GM03348 (cell line): Measurements from ENCODE around the gene CTNNA3.

Experiments
- DNase-seq: peaks from one replicate; pipeline ENCODE4 v3.0.0; 2012; ENCODE audit warnings: low spot score

CTNNA3 gene

DNA sequence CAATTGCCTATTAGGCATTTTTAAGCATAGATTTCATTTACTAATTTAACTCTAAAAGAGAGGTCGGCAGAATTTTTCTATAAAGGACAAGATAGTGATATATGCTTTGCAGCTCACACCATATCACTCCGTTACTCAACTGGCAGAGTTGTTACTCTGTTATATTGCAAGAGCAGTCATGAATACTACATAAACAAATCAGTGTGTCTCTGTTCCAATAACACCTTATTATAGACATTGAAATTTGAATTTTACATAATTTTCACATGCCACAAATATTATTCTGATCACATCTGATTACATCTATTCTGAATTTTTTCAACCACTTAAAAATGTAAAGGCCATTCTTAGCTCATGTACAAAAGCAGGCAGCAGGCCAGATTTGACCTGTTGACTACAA is 1624.1 kb downstream of the CTNNA3 start:
- DNase-seq: no peak

DNA sequence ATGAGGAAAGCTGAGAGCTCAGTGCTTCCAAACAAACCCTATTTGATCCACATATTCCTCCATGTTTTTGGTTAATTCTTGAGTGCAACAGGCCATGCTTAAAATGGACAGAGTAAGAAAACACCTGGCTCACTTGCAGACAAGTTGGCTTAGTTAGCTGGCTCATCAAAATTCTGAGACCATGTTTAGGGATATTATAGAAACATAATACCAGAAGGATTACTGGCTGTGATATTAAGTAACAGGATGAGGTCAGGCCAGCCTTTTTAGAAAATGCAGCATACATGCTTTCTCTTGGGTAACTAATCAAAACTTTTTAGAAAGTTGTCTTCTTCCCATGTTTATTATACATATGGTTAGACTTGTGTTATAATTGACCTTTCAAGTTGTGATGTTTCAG is 1637.4 kb downstream of the CTNNA3 start:
- DNase-seq: no peak

DNA sequence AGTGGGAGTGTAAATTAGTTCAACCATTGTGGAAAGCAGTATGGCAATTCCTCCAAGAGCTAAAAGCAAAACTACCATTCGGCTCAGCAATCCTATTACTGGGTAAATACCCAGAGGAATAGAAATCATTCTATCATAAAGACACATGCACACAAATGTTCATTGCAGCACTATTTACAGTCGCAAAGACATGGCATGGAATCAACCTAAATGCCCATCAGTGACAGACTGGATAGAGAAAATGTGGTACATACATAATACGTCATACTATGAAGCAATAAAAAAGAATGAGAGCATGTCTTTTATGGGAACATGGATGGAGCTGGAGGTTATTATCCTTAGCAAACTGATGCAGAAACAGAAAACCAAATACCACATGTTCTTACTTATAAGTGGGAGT is 1646.7 kb downstream of the CTNNA3 start:
- no peak for DNase-seq

DNA sequence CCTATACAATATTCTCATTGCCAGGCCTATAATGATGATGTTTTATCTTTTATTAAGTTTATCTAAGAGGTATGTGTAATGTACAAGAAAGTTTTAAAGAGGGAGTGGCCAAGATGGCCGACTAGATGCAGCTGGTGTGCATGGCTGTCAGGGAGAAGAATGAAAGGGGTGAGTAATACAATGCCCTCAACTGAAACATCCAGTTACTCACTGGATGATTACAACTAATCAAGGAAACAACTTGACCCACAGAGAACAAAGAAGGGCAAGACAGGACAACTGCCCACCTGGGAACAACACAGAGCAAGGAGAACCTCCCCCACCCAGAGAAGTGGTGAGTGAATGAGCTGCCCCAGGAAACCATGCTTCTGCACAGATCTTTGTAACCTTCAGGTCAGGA is 1650.1 kb downstream of the CTNNA3 start:
- DNase-seq: no peak

DNA sequence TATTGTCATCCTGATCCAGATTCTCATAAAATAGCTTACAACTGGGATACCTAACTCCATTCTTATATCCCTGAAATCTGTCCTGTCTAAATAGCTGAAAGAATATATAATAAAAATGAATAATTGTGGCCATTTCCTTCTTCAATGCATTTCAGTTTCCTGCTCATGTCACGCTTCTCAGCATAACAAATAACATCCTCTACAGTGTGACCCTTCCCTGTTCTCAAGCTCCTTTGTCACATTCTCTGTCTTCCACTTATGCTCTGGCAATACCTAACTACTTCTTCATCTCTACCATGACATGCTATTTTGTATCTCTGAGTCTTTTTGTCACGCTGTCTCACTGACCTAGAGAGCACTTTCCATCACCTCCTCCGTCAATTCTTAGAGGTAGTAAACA is 1654.2 kb downstream of the CTNNA3 start:
- no peak for DNase-seq

DNA sequence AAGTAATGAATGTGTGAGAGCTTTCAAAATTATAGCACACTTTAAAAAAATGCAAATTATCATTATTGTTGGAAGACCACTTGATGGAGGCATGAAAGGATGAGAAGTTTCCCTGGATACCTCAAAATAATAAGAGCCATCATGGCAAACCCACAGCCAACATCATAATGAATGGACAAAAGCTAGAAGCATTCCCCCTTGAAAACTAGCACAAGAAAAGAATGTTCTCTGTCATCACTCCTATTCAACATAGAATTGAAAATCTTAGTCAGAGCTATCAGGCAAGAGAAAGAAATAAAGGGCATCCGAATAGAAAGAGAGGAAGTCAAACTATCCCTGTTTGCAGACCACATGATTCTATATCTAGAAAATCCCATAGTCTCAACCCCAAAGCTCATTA is 1657.4 kb downstream of the CTNNA3 start:
- no peak for DNase-seq

DNA sequence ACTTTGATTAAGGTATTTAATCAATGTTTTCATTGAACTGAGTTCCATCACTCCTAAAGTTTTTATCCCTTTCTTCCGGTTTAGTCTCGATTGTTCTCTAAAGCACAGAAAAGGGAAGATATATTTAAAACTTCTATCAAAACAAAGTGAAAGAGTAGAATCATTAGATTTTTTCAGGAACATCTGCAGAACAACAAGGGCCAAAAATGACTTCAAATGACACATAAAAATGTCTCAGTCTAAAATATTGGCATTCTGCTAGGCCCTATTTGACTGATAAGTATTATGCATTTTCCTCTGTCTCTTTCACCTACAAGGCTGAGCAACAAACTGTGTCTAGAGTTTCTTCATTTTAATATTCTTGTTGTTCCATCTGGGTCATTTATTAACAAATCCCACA is 1669.7 kb downstream of the CTNNA3 start:
- no peak for DNase-seq

DNA sequence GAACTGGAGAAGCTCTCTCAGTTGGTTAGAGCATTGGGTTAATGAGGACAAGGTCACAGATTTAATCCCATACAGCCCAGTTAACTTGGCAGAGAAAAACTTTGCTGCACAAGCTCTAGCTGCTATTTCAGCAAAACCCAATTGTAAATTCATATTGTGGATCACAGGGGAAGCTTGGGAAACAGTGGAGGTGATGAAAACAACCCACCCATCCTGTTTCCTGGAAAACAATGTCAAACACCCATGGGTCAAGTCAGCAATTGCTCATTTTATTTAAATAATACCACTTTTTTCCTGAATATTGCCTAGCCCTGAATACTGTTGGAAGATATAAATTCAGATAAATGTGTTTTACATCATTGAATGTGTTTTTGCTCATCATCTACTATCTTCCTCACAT is 1670.8 kb downstream of the CTNNA3 start:
- DNase-seq: no peak

DNA sequence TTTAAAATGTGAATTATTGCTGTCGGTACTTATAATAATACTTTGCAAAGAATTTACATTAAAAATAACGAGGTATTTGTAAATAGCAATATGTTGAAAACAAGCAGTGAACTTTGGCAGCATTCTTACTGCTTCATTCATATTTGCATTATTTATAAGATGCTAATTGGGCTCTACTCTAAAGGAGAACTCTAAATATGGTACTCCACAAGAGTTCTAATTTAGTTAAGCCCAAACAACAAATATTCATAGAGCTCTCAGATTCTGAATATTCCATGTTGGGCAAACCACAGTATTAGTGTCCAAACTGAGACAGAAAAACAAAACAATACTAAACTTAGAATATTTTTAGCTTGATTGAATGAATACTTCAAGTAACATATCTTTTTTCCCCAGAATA is 1674.6 kb downstream of the CTNNA3 start:
- no peak for DNase-seq

DNA sequence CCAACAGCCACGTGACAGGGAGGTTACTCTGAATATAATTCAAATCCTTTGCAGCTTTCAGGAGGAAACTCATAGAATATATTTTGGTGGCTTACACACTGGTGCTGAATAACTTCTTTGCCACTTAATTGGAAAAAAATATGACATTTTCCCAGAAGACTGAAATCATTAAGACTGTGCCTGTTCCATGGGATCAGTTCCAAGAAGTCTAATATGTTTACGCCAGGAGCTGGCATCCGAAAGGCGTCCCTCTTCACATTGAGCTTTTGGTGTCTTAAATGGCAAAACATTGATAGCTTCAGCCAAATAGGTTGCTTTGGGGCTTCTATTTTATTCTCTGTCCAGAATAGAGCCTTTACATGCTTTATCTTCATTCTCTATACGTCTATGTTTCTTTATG is 1687.8 kb downstream of the CTNNA3 start:
- no peak for DNase-seq

DNA sequence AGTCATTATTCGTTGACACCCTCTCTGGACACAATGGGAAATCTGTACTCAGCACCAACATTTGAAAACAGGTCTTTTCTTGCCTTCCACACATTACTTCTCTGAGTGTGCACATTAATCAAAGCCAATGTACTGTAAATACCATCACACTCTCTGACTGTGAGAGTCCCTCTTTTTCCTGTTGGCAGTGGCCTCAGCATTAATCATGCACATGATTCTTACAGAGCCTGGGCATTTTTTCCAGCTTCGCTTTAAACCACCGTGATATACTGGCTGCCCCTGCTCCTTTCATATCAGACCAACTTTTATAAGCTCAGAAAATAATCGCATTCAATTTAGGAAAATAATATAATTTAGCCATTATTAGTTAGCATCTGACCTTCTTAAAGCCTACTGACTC is 1689.6 kb downstream of the CTNNA3 start:
- no peak for DNase-seq

DNA sequence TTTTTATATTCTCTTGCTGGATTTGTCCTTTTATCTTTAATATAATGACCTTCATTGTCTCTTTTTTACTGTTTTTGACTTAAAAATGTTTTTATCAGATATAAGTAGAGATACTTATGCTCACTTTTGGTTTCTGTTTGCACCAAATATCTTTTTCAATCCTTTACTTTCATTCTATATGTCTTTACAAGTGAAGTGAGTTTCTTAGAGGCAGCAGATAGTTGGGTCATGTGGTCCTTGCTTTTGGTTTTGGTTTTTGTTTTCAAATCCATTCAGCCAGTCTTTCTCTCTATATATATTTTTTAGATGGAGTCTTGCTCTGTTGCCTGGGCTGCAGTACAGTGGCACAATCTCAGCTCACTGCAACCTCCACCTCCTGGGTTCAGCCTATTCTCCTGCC is 1702.5 kb downstream of the CTNNA3 start:
- no peak for DNase-seq

DNA sequence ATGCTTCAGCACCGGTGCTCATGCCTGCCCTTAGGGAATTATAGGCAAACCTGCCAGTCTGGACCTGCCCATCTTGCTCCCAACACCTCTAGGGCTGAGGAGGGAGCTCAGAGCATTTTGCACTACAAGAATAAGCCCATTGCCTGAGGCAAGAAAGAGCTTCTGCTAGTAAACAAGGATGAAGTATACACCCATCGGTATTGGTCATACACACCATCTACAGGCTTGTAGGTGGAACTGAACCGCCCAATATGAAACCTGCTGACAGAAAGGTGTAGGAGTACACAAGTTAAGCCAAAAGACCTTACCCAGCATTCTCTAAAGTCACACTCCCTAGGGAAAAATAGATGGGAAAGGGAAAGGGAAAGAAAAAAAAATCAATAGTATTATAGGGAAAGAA is 1727.1 kb downstream of the CTNNA3 start:
- DNase-seq: no peak

DNA sequence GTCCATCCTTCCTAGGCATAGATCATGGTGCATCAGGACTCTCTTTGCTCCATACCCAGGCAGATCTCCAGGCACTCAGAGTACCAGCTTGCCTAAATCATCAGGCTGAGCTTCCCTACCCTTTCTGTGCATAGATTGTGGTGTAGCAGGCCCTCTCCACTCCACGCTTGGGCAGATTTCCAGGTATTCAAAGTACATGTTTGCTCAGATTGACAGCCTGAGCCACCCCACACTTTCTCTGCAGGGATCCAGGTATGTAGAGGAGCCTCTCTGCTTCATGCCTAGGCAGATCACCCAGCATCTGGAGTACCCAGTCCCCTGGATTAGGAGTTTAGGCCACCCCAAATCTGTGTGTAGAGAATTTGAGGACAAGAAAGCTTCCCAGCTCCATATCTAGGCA is 1727.6 kb downstream of the CTNNA3 start:
- DNase-seq: no peak

DNA sequence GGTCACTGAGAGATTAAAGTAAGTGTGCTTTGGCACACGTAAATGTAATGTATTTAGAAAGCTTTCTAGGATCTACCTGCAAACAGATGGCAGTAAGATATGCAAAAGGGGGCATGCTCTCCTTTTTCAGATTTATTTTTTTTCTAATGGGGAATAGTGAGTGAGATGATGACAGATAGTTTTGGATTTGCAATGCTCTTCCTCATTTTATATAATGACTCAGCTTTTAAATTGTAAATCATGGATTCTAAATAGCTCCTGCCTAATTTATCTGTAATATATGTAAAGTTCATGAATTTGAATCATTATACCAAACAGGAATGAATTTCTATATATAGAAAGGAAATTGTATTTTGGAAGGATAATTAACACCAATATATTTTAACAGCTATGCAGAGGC is 1731.8 kb downstream of the CTNNA3 start:
- no peak for DNase-seq

DNA sequence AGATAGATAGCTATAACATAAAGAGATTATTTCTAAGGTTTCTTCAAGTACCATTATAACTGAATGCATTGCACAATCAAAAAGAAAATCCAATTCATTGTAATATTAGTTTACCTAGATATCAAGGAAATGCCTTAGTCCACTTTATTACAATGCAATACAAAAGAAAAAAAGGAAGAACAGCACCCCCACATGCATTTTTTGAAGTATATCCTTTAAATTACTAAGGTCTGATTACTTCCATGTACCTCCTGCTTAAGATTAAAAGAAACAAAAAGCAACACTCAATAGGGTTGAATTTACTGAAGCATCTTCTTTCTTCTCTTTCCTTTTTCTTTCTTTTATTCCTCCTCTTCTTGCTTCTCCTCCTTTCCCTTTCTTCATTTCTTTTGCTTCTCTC is 1743.9 kb downstream of the CTNNA3 start:
- no peak for DNase-seq

DNA sequence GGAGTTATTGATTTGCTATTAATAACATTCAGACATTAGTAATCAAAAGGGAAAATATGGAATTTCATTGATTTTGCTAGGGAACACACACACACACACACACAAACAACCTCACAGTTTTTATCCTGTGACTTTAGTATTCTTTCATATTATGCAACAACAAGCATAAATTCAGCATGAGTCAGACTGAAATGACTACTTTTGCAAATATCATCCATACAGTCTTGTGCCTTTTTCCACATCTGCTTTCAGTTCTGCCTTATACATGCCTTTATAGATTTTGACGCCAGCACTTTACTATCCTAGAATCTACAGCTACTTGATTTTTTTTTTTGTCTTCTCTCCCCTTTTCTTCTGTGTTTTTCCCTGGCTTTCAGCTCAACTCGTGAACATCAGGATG is 1745.9 kb downstream of the CTNNA3 start:
- no peak for DNase-seq

DNA sequence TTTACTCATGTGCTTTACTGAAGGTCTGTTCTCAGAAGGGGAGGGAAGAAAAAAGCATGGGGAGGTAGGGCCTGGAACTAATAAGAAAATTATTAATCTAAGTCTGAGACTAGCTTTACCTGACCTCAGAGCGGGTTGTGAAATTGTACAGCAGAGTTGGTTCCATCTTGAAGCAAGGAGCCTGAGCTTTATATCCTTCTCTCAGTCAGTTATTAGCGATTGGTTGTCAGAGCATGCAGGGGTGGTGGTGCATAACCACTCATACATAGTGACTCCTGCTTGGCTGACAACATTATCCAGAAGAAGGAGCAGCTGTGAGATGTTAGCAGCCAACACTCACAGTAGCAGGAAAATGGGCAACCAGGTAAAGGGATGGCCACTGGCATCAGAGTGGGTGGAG is 1746.5 kb downstream of the CTNNA3 start:
- no peak for DNase-seq

DNA sequence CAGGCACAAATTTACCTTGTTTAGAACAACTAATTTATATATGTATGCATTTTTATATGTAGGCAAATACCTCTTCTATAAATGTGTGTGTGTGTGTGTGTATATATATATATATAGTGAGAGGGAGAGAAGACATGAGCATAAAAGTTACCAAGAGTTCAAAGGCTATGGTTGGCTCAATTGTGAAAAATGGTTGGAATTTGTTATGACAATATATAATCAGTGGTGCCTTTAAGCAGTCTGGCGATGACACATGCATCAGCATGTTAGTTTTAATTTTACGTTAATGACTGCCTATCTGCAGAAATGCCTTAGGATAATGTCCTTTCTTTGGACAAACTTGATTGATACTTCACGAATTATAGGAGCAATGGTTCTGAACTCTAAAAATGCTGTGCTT is 1750.9 kb downstream of the CTNNA3 start:
- DNase-seq: no peak

DNA sequence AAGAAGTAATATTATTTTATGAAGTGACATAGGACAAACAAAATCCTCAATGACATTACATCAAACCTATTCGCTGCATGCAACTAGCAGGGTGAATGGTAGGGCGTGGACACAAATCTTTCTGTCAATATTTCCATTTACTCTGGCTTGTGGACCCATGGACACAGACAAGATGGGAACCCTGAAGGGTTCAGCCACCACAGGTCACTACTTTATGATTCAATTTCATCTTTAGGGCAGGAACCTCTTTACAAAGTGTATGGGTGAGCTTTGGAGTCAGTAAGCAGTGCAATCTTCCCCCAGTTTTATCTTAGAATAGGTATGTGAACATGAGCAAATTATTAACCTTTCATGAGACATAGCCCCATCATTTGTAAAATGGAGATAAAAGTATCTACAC is 1752.5 kb downstream of the CTNNA3 start:
- no peak for DNase-seq

DNA sequence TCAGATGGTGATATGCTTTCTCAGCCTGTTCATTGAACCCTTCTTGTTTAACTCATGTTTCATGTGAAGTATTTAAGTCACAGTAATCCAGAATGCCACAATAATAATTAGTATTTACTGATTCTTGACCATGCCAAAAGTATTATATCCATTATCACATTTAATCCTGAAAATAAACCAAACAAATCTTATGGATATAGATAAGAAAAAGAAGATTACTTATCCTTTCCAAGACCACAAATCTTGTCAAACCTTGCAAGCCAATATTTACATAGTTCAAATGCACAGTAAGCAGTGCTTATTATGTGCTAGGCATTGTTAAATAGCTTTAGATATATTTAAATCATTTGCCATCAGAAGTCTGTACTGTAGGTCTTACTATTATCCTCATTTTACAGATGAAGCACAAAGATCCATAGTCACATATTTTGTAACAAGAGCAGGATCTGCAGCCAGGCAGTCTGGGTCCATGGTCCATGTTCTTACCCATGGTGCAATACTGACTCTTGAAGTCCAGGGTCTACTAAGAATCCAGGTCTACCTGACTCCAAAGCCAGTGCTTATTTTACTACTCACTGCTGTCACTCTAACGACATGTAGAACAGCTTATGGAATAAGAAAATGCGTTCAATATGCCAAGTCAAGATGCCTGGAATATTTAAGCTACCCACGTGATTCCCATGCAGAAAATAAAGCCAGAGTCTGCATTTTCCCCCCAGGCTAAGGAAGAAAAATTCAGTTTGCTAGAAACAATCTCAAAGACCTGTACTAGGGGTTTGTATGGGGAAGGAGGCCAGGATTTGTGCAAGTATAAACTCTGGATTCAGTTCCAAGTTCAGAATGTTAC is 1755.0 kb downstream of the CTNNA3 start:
- no peak for DNase-seq

DNA sequence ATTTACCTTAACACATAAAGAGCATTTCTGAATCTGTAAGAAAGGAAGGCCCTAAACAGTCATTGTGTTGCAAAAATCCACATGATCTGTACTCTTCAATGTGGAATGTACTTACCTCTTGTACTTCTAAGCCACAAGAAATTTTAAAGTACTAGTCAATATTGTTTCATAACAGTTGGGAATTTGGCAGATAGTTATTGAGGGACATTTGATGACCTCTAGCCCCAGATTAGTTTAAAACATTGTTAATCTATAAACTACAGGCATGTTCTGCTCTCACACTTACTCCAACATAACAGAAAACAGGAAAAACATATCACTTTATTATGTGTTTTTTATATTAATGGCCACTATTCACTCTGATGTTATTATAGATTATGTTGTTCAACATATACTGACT is 1755.9 kb downstream of the CTNNA3 start:
- no peak for DNase-seq

DNA sequence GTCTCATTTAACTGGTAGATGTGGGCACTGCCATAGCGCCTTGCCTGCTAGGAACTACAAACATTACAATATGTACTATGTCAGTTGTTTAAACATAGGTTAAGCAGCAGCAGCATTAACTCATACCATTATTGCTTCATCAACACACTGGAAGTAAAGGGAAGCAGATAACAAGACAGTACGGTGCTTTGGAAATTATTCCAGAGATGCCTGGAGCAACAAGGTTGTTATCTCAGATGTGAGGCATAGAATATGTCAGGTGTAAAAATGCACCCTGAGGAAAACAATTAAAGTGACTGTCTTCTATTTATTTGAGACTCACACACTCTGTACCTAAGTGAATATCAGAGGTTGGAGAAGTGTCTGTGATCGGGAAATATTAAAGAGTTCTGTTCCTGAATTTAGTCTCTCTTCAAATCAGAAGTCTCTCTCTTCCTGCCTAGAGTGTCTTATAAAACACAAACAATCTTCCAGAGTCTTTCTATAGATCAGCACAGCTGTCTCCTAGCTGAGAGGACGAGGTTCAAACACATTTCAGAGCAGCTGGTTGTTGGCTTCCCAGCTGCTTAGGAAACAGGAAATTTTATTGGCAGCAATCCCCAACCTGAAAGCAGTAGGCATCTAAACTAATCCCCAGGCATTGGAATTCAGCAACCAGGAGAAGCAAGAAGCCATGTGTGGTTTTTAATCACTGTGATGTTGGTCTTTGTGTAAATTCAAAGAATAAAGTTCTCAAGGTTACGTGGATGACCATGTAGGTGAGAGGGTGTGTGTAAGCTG is 1764.5 kb downstream of the CTNNA3 start:
- no peak for DNase-seq
